Hematopoietic multipotent progenitor cell treated with erythropoietin and hydrocortisone succinate and interleukin-3 and kit ligand, for 4 days (in vitro differentiated cells): ENCODE measurements around the gene COMT.

Experiments
- DNase-seq: peaks from one replicate; pipeline ENCODE4 v3.0.0-alpha.2; 2015

COMT gene

DNA sequence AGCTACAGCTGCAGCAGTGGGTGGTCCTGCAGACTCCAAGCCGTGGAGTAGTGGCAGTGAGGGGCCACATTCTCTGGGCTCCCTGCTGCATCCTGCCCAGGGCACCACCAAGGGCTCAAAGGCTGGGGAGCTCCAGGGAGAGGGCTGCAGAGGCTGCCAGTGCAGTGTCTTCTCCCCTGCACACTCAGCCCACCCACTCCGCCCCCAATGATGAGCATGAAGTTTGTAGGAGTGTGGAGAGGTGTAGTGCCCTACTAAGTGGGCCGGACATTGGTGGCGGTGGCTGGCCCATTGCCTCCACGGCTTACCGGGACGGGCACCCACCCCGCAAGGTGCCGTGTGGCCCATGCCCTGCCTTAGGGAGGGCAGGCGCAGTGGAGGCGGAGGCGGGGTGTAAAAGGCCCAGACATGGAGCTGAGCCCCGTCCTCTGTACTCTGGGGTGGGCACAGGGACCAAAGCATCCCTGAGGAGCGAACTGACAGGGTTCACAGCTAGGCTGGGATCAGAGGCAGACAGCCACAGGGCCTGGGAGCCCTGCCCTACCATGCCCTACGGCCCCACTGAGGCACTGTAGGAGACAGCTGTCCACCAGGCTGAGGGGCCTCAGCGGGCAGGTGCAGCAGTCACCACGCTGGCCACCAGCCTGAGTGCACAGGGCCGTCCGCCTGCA lies 56.1 kb downstream of the COMT start:
- no peak for DNase-seq

DNA sequence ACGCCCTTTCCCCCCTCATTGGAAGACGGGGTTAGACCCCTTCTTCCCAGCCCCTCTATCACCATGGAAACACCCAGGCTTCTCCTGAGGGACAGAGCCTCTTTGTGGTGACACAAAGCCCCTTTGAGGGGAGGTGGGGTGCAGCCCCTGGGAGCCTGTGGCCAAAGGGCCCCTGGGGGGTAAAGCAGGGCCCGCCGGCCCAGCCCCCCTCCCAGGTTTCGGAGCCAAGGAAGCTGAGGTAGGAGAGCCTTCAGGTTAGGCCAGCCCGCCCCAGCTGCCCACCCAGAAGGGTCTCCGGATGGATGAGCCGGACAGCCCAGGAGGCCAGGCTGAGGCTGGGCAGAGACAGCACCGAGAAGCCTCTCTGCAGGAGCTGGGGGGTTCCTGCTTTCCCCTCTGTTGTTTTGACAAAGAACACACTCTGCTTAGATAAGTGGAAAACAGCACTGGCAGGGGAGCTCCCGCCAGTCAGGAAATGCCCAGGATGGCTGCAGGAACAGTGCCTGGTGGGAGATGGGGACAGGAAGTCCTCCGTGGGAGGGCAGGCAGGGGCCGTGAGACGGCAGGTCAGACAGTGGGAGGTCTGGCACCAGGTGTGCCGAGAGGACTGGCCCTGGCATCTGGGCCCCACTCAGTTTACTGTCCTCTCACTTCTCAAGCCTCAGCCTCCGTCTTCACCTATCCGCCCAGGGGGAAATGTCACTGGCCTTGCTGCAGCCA lies 56.8 kb downstream of the COMT start:
- no peak for DNase-seq

DNA sequence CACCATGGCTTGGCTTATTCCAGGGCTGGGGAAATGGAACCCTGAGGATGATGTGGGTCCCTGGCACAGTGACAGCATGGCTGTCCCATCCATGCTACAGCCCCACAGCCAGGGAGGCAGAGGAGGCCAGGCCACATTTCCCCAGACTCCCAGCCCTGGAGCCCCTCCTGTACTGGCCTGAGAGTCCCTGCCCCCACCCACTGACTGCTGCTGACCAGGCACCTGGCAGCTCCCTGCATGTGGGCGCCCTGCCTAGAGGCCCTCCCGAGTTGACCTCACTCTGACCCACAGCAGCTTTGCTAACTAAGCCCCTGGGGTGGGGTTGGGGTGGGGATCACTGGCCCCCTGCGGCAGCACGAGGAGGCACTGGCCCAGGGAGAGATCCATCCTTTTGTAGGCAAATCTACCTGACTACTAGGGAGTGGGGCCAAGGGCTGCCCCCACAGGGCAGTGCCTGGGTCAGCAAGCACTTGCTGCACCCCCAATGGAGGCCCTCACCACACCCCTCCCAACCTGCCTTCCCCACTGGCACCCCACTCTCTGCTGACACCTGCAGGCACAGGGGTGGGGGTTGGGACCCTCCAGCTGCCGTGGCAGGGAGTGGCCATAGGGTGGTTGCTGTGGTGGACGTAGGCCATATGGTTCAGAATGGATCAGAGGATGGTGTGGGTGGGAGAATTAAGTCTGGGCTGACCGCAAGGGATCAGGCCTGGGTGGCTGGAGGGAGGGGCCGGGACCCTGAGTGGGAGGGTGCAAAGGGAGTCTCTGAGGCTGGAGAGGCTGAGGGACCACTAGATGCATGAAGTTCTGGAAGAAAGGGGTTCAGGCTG lies 57.6 kb downstream of the COMT start:
- DNase-seq: no peak

DNA sequence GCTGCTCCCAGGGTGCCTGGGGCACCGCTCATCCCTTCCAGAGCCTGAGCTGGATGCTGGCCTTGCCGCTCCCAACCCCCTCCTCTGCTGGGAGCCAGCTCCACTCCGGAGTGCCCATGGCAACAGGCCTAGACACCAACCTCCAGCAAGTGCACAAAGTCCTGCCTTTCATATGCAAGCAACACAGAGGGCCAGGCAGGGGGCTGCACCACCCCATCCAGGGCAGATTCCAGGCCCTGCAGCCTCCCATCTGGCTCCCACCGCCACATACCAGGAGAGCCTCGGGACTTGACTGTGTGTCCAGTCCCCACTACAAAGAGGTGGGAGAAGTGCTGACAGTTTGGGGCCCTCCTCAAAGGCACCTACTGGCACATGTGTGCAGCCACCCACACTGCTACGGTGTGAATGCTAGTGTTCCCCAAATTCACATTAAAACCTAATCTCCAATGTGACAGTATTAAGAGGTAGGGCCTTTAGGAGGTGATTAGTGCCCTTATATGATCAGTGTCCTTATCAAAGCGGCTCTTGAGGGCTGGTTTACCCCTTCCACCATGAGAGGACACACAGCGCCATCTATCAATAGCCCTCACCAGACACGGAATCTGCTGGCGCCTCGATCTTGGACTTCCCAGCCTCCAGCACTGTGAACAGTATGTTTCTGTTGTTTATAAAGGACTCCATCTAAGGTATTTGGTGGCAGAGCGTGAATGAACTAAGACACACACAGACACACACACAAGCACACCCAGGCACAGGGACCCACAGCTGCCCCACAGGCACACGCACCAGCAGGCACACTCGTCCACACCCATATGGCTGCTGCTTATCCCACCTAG lies 58.9 kb downstream of the COMT start:
- no peak for DNase-seq

DNA sequence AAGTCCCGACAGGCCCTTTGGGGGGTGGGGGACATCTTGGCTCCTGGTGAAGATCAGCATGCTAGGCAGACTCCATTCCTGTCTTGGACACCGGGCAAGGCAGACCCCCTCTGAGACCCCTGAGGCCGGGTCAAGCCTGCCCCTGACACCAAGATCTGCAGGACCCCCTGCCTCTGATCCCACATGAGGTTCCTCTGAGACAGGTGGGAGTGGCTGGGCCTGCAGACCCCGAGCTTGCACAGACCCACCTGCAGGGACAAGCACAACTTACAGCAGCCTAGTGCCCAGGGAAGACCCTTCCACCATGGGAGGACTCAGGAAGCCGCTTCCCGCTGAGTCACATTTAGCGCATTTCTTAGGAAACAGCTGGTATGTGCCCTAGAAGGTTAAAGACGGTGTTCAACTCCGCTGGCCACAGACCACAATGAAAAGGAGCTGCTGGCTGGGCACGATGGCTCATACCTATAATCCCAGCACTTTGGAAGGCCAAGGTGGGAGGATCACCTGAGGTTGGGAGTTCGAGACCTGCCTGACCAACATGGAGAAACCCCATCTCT lies 59.6 kb downstream of the COMT start:
- peak; percentile 35 for DNase-seq

DNA sequence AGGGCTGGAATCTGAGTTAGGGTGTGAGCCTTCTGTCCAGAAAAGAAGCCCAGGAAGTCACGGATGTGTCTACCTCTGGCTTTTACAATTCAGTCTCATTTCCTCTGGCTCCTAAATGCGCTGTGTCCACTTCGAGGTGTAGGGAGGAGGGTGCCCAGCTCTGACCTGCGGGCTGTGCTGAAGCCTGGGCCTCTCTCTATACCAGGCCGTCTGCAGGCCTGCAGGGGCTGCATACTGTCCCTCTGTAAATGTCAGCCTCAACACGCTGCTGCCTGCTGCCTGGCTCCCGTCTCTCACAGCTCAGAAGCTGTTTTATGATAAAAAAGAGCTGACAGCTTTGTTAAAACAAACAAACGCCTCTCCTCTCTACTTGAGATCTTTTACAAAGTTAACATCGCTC lies 60.6 kb downstream of the COMT start:
- no peak for DNase-seq

DNA sequence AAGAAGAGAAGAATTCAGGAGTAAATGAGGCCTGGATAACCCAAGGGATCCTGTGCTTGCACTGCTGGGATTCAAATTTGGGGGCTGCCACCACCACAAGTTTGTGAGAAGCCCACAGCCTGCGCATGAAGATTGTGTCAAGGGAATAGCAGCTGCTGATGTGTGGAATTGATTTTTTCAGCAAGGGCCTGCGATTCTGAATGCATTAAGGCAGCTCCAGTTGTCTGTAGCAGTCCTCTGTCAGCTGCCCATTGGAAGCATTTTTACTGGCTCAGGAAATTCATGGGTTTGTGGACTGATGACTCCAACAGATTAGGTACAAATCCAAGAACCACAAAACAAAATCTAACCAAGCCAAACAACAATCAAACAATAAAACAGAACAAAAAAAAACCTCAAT lies 61.1 kb downstream of the COMT start:
- DNase-seq: no peak

DNA sequence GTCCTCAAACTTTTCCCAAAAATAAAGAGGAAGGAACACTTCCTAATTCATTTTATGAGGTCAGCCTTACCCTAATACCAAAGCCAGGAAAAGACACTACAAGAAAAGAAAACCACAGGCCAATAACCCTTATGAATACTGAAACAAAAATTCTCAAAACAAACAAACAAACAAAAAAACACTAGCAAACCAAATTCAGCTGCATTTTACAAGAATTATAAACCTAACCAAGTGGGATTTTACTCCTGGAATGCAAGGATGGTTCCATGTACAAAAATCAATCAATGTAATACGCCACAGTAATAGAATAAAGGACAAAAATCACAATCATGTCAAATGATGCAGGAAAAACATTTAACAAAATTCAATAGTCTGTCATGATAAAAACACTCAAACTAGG lies 61.7 kb downstream of the COMT start:
- no peak for DNase-seq

DNA sequence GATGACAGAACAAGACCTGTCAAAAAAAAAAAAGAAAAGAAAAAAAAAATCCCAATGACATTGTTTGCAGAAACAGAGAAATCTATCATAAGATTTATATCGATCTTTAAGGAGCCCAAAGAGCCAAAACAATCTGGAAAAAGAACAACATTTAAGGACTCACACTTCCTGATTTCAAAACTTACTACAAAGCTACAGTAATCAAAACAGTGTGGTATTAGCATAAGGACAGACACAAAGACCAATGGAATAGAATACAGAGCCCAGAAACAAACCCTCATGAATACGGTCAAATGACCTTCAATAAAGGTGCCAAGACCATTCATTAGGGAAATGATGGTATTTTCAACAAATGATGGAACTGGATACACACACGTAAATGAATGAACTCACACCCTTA lies 62.9 kb downstream of the COMT start:
- DNase-seq: no peak

DNA sequence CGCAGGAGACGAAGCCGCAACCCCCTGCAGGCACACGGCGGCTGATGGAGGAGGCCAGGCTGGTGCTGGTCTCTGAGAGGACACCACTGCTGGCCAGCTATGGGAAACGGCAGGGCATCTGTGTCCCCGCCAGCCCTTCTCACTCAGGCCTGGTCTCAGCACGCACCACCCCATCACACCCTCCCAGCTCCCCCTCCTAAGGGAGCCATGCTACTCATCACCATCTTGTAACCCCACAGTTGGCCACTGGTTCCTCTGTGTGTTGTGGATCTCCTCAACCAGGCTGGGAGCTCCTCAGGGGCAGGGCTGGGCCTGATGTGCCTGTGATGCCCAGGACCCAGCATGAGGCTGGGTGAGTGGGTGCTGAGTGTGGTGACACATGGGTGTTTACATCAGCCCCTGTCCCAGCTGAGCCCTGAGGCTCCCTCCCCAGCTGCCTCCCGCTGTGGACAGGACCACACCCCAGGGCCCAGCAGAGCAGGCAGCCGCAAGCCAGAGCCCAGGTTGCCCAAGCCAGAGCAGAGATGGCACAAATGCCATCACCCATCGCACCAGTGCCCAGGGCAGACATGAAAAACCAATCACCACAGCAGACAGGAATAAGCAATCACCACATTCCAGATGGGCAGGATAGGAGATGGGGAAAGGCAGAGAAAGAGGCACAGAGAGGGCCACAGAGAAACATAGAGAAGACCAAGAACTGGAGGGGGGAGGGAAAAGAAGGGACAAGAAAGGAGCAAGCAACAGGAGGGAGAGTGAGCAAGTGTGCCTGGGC lies 66.8 kb downstream of the COMT start:
- DNase-seq: no peak

DNA sequence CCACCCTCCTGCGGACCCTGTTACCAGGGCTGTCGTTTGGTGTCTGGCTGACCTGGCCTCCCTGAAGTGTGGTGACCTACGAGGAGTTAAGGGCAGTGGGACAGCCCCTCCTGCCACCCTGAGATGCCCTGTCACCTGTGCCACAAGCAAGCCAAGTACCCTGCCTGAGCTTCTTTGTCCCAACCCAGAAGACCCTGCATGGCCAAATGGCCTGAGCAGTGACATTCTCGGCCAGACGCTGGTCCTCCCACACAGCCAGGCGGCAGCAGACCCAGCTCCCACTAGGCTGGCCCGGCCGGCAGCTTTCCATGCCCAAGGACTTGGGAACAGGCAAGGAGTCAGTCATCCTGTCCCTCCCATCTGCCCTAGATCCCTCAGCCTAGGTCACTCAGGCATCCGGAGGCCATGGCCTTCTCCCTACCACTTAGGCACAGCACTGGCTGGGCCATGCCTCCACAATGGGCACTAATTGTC lies 67.5 kb downstream of the COMT start:
- no peak for DNase-seq

DNA sequence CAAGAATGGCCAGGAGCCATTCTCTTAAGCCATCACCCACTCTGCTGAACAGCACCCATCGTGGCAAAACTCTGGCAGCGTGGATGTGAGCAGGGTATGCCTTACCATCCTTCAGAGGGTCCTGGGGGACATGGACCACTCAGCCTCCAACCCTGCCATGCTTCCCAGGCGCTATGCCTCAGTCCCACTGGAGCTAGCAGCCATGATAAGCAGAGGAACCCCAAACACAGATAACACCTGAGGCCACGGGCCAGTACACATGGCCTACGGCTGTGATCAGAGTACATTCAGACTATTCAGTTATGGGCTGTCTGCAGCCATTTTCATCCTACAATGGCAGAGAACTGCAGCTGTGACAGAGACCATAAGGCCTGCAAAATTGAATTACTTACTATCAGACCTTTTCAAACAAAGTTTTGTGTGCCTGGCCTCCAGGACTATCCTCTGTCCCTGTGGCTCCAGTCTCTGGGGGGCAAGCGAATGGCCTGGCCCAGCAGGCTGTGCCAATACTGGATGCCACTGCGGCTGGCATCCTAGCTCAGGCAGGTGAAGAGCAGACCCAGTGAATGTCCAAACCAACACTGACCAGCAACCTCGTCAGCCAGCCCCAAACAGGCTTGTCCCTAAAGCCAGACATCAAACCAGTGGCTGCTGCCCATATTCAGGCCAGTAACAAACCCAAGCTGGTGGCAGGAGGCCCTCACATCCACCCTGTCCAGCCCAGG lies 68.2 kb downstream of the COMT start:
- DNase-seq: no peak

DNA sequence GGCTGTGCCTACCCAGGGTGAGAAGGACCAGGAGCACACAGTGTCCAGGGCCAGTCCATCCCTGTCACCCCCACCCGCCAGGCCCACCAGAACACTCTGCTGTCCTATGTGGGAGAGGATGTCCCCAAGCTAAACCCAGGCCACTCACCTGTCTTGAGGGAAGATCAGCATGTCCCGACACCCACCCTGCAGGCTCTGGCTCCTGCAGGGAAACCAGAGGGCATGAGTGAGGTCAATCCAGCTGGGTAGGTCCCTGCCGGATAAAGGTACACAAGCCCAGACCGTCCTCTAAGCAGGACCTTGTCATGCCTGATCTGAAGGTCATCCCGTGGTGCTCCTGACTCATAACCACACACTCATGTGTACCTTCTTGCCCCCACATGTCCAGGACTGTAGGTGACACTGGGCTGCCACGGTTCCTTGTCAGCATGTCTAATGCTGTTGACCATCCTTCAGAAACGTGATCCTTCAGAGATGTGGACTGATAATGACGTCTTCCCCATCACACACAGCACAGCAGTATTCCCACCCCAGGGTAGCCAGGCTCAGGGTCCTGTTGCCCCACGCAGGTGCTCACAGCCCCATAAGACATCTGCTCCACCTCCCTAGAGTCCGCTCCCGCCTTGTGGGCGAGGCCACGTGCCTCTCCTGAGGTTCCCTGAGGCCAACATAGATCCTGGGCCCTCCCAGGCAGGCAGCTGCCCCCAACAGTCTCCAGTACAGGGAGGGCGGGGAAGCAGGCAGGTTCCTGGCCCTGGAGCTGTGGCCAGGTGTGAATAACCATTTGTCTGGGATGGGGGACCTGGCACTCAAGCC lies 68.9 kb downstream of the COMT start:
- no peak for DNase-seq

DNA sequence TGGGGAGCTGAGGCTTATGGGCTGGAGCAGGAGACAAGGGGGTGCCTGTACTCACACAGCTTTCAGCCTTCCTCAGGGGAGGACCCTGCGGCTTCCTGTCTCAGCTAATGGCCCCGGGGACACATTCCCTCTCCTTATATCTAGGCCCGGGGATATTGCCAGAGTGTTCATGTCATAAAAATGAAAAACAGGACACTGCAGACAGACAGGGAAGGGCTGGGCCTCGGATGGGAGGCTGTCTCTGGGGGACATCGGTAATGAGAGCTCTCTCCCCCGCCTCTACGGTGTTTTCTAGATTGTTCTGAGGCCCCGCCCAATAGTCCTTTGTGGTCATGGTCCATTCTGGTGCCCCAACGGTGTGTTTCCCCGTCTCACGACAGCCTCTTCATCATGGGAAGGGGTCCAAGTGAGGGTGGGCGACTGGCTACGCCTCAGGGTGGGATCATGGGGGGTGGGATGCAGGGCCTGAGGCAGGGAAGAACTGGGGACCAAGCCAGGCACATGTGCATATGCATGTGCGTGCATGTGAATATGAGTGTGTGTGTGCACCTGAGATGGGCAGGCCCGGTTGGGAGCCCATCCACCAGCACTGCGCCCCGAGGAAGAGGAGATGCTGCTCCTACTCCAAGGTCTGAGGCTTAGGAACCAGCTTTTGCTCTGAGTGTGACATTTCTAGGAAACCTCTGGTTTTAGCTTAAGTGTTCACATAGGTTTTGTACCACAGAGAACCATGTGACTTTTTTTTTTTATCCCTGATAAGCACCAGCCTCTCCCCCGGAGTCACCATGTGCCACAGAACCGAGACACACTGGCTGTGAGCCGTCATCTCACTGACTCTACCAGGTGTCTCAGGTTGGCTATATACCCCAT lies 69.8 kb downstream of the COMT start:
- peak; percentile 73 for DNase-seq

DNA sequence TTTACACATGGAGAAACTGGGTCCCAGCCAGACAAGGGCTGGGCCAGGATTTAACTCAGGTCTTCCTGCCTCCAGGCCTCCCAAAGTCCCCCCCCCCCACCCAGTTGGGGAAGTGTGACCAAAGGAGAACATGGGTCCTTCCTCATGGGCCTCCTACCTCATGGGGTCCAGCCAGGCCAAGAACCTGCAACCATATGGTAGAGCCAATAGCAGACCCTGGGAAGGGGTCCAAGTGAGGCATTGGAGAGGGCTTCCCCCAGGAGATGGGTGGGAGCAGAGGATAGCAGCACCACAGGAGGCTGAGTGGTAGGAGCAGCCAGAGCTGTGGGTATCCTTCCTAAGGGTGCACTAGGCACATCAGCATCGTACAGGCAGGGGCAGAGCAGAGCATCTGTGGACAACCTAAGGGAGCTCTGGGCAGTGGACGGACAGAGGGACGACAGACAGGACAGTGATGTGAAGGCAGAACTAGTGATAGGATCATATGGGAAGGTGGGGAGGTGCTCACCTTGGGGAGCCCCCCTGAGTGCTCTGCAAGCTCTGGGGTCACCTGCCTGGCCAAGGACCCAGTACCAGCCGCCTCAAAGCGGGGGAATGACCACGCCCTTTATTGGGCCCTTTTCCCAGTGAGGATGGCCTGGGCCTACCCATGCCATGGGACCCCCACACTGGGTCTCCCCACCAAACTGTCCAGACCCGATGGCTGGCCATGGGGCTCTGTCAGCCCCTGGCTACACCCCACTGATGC lies 70.6 kb downstream of the COMT start:
- DNase-seq: no peak

DNA sequence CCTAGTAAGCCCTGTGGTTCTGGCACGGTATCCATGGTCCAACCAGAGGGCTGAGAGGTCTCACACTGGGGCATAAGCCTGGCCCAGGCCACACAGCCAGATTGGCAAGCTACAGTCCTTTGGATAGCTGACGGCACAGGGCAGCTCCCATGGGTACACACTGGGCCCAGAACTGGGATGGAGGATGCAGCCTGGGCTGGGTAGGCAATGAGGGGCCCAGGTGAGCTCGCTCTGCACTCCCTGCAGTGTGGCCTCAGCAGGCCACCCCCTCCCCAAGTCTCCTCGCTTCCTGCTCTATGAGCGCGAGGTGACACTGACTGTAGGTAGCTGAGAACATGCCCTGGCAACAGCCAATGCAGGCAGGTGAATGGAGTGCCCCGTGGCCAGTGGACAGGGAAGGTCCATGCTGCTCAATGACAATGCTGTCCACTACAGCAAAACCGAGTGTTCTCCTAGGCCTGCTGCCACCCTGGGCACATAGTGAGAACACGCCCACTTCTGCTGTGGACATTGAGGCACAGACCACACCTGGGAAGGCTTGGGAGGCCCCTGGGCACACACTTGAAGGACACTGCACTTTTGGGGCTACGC lies 71.3 kb downstream of the COMT start:
- DNase-seq: no peak

DNA sequence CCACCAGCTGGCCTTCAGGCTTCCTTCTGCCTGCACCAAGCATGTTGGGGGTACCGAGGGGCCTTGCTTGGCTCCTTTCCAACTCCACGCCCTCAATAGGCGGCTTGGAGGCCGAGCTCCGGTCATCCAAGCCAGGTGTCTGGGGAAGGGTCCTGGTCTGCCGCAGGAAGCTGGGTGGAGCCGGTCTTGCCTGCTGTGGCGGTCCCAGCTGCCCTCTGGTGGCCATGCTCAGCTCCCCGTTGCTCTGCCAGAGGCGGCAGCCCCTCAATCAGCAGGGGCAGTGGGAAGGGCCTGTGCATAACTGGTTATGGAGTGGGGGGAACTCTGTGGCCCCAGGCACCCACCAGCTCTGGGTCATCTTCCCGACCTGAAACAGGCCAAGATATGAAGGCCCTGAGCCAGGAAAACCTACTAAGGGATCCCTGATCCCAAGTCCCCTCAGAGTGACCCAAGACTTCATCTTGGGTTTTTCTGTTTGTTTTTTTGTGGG lies 71.9 kb downstream of the COMT start:
- peak; percentile 84 for DNase-seq
